ENCODE results near the gene GLIS2.

Gene GLIS2

GRCh38 chr16:4381935-4382794, 66.3 kb downstream of the GLIS2 start:
- DNase-seq (ENCODE audit: low read depth in 2 of 2) = no peak

- no peak for DNase-seq (ENCODE audit: low read depth in 2 of 2)
Measured at GRCh38 chr16:4382795-4383357, 67.0 kb downstream of the GLIS2 start.

- DNase-seq (ENCODE audit: low read depth in 2 of 2) = no peak
Measured at GRCh38 chr16:4383591-4384444, 68.0 kb downstream of the GLIS2 start.

- DNase-seq (ENCODE audit: low read depth in 2 of 2) = peak in 1 of 2 experiments; percentile 51
Measured at GRCh38 chr16:4384509-4384942, 68.7 kb downstream of the GLIS2 start.

GRCh38 chr16:4385066-4385788, 69.4 kb downstream of the GLIS2 start:
- DNase-seq (ENCODE audit: low read depth in 2 of 2) = no peak

GRCh38 chr16:4385789-4386450, 70.1 kb downstream of the GLIS2 start:
- no peak for DNase-seq (ENCODE audit: low read depth in 2 of 2)

- DNase-seq (ENCODE audit: low read depth in 2 of 2) = no peak
Measured at GRCh38 chr16:4386451-4386805, 70.6 kb downstream of the GLIS2 start.

GRCh38 chr16:4386951-4387565, 71.2 kb downstream of the GLIS2 start:
- DNase-seq (ENCODE audit: low read depth in 2 of 2) = no peak

- DNase-seq (ENCODE audit: low read depth in 2 of 2) = no peak
Measured at GRCh38 chr16:4387781-4388180, 71.9 kb downstream of the GLIS2 start.

- DNase-seq (ENCODE audit: low read depth in 2 of 2) = no peak
Measured at GRCh38 chr16:4388271-4389021, 72.6 kb downstream of the GLIS2 start.

Measured in fibroblast of skin of left quadriceps (primary cell).